ENCODE results near the gene RNASE8.

DNA sequence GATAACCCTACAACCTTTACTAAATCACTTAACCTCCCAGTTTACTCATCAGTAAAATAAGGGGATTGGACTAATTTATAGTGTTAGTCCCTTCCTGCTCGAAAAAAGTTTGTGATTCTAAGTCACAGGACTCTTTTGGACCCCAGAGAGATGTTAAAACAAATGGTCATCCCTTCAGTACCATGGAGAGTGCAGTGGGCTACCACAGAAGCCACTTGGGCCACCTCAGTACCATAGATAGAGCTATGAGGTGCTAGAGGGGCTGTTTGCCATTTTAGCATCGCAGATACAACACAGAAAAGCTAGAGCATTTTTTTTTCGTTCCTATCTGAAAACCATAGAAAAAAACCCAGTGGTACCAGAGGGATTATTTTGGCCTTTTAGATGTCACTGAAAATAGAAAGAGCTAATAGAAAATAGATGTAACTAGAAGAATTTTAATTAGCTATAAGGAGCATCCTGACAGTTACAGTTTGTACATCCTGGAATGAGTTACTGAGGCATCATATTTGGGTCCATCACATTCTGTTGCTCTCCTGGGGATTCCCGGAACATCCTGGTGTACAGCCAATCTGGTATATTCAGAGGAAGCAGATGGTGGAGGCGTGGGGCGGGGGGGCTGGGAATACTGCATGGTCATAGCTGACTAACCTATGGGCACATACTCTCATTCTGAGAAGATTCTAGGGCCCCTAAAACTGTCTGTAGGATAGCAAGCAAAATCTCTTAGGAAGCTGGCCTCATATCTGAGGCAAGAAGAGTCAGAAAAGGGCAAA lies 38.0 kb downstream of the RNASE8 start:
- TF ChIP-seq POLR2A (IDR thresholded peaks at IDR 0.05) (no peak), CTCF (IDR thresholded peaks at IDR 0.05 in 4 of 5, conservative IDR thresholded peaks at IDR 0.05 in 1 of 5) (no peak)
